ENCODE data around the gene HNRNPC.
"Not testable (repeated sequence)": the region's sequence is repeated elsewhere in the genome, so short reads cannot be mapped to it uniquely, and the experiment has no call there.

HNRNPC gene

GRCh38 chr14:21268617-21269251 lies 508 bp downstream of the HNRNPC start:
- no peak for DNase-seq (ENCODE audit: low read depth in 2 of 2)

GRCh38 chr14:21267886-21268616 lies 1.2 kb downstream of the HNRNPC start:
- no peak for DNase-seq (ENCODE audit: low read depth in 2 of 2)

- DNase-seq (ENCODE audit: low read depth in 2 of 2), result no peak
Measured at GRCh38 chr14:21267431-21267845, 1.8 kb downstream of the HNRNPC start.

GRCh38 chr14:21264025-21264801 lies 5.0 kb downstream of the HNRNPC start:
- DNase-seq (ENCODE audit: low read depth in 2 of 2), result no peak

GRCh38 chr14:21263284-21264024 lies 5.8 kb downstream of the HNRNPC start:
- no peak for DNase-seq (ENCODE audit: low read depth in 2 of 2)

GRCh38 chr14:21262410-21262809 lies 6.8 kb downstream of the HNRNPC start:
- DNase-seq (ENCODE audit: low read depth in 2 of 2), result no peak

- no peak for DNase-seq (ENCODE audit: low read depth in 2 of 2)
Measured at GRCh38 chr14:21261824-21262223, 7.4 kb downstream of the HNRNPC start.

- DNase-seq (ENCODE audit: low read depth in 2 of 2), result no peak
Measured at GRCh38 chr14:21258889-21259787, 10.1 kb downstream of the HNRNPC start.

- no peak for DNase-seq (ENCODE audit: low read depth in 2 of 2)
Measured at GRCh38 chr14:21258005-21258888, 11.0 kb downstream of the HNRNPC start.

- no peak for DNase-seq (ENCODE audit: low read depth in 2 of 2)
Measured at GRCh38 chr14:21257394-21257909, 11.8 kb downstream of the HNRNPC start.

GRCh38 chr14:21256539-21257393 lies 12.5 kb downstream of the HNRNPC start:
- no peak for DNase-seq (ENCODE audit: low read depth in 2 of 2)

- DNase-seq (ENCODE audit: low read depth in 2 of 2), result not testable (repeated sequence)
Measured at GRCh38 chr14:21256102-21256447, 13.2 kb downstream of the HNRNPC start.

GRCh38 chr14:21255385-21256101 lies 13.7 kb downstream of the HNRNPC start:
- no peak for DNase-seq (ENCODE audit: low read depth in 2 of 2)

- DNase-seq (ENCODE audit: low read depth in 2 of 2), result no peak
Measured at GRCh38 chr14:21252149-21252548, 17.1 kb downstream of the HNRNPC start.

- DNase-seq (ENCODE audit: low read depth in 2 of 2), result no peak
Measured at GRCh38 chr14:21251215-21251614, 18.0 kb downstream of the HNRNPC start.

GRCh38 chr14:21248739-21249411 lies 20.4 kb downstream of the HNRNPC start:
- DNase-seq (ENCODE audit: low read depth in 2 of 2), result no peak

- no peak for DNase-seq (ENCODE audit: low read depth in 2 of 2)
Measured at GRCh38 chr14:21248338-21248737, 20.9 kb downstream of the HNRNPC start.

GRCh38 chr14:21245813-21246212 lies 23.4 kb downstream of the HNRNPC start:
- no peak for DNase-seq (ENCODE audit: low read depth in 2 of 2)

Data from stimulated activated CD4-positive, alpha-beta T cell treated with anti-CD3 and anti-CD28 coated beads, Interleukin-15, amount 100 ng/mL, for 48 hours (primary cell).